ENCODE data around the gene SYCE1L.

Gene SYCE1L

DNA sequence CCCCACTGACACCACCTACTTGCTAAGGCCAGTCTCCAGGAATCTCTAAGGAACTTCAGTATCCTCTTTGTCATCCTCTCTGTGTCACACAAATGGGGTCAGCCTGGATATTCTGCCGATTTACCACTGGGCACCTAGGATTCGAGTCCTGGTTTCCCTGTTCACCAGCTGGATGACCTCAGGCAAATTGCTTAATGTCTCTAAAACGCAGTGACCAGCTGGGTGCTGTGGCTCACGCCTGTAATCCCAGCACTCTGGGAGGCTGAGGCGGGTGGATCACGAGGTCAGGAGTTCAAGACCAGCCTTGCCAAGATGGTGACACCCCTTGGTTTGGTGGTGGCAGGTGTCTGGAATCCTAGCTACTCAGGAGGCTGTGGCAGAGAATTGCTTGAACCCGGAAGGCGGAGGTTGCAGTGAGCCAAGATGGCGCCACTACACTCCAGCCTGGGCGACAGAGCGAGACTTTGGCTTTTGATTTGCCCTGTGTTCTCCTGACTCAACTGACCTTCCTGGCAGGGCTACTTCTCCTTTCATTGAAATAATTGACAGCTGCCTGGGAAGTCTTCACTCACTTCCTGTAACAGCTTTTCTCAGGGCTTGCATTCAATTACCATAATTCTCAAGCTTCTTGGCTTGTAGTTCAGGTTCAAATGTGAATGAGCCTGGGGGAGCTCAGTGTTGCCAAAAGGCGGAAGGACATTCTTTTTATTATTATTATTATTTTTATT lies 15.4 kb downstream of the SYCE1L start:
- Histone ChIP-seq H3K4me3 (no peak overlapping the region), H3K27ac (no peak overlapping the region)
- TF ChIP-seq, protein P1, sequence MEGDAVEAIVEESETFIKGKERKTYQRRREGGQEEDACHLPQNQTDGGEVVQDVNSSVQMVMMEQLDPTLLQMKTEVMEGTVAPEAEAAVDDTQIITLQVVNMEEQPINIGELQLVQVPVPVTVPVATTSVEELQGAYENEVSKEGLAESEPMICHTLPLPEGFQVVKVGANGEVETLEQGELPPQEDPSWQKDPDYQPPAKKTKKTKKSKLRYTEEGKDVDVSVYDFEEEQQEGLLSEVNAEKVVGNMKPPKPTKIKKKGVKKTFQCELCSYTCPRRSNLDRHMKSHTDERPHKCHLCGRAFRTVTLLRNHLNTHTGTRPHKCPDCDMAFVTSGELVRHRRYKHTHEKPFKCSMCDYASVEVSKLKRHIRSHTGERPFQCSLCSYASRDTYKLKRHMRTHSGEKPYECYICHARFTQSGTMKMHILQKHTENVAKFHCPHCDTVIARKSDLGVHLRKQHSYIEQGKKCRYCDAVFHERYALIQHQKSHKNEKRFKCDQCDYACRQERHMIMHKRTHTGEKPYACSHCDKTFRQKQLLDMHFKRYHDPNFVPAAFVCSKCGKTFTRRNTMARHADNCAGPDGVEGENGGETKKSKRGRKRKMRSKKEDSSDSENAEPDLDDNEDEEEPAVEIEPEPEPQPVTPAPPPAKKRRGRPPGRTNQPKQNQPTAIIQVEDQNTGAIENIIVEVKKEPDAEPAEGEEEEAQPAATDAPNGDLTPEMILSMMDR (IDR thresholded peaks at IDR 0.05), result no peak
- DNase-seq (ENCODE audit: low spot score), result no peak

DNA sequence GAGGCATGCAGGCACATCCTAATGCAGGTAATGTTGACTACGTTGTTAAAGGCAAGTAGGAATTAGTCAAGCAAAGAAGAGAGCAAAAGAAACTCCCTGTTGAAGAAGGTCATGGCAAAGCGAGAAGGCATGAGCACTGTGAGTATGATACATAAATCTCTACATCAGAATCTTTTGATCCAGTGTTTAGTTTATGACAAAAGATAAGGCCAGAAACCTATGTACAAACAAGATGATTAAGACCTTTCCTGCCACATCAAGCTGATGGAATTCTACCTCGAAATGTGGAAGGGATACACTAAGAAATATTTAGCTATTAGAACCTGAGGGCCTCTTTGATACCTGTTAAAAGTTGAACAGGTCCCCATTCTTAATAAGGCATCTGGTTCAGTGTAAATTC lies 20.2 kb downstream of the SYCE1L start:
- TF ChIP-seq, protein P1 (IDR thresholded peaks at IDR 0.05), result no peak

DNA sequence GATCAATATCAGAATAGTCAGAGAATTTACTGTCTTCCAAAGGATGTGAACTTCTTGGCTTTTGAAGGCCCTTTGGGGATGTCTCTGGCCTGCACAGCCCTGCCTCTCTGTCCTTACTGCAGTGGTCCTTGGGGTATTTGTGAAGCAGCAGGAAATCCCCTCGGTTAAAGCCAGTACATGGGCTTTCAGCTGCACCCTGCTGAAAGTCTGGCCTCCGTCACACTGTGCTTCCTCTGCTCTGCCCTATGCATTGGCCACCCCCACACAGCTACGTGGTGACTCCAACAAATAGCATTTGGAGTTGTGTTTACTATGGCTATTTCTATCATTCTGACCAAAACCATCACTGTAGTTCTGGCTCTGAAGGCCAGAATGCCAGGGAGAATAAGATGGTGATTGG lies 21.2 kb downstream of the SYCE1L start:
- DNase-seq (ENCODE audit: low spot score), result no peak
- Histone ChIP-seq H3K4me3 (no peak overlapping the region), H3K27ac (no peak overlapping the region)
- TF ChIP-seq, protein P1 (IDR thresholded peaks at IDR 0.05), result no peak

More for the DNA sequence above, 20.2 kb downstream of the SYCE1L start:
- Histone ChIP-seq H3K27ac (no peak overlapping the region), H3K4me3 (no peak overlapping the region)
- DNase-seq (ENCODE audit: low spot score), result no peak

DNA sequence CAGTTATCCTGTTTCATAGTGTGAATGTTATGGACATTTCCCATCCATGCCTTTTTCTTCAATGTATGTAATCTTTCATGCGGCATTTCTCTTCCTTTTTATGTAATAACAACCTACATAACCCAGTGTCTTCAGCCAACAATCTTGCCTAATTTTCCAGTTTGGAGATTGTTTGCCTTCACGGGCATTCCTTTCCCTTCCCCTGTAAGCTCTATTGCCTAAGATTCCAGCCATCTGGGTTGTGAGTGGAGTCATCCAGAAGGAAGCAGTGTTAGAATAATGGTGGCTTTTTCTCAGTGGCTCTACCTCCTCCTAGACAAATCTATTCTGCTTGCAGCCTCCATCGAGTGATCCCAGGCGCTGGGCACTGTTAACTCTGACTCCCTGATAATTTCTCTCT lies 22.3 kb downstream of the SYCE1L start:
- no peak for DNase-seq (ENCODE audit: low spot score)
- TF ChIP-seq, protein P1 (IDR thresholded peaks at IDR 0.05), result no peak

DNA sequence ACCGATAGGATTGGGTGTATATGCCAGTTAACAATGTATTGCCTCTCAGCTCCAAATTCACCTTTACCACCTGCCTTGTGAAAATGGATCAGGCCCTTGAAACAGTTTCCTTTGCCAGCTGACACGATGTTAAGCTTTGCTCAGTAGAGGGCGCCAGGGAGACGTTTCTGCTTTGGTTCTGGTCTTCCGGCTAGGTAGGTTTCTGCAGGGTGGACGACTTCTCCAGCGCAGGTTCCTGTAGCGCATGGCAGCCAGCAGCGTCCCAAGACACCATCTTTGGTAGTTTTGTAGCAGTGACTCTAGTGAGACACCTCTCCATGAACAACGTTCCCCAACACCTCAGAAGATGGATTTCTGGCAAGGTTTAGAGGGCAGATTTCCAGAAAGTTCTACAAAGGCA lies 24.0 kb downstream of the SYCE1L start:
- no peak for DNase-seq (ENCODE audit: low spot score)
- H3K4me3 ChIP-seq, result no peak overlapping the region
- H3K27ac ChIP-seq, result no peak overlapping the region
- TF ChIP-seq, protein P1 (IDR thresholded peaks at IDR 0.05), result no peak

More for the DNA sequence above, 22.3 kb downstream of the SYCE1L start:
- Histone ChIP-seq H3K27ac (no peak overlapping the region), H3K4me3 (no peak overlapping the region)

DNA sequence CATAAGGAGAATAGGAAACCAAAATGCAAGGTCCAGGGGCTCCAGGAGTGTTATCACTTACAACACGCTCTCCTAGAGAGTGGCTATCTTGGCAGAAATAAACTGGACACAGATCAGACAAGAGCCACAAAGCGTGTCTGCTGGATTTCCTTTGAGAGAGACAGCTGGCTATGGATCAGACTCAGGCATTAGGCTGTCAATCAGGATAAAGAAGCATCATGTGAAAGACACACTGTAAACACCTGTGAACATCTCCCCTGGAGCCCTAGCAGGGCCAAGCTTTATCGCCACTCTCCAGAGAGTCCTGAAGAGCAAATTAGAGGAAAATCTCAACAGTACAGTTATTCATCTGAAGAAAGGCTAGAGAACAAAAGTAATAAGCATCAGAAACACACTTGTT lies 26.0 kb downstream of the SYCE1L start:
- Histone ChIP-seq H3K4me3 (no peak overlapping the region), H3K27ac (no peak overlapping the region)
- TF ChIP-seq, protein P1 (IDR thresholded peaks at IDR 0.05), result no peak
- no peak for DNase-seq (ENCODE audit: low spot score)

DNA sequence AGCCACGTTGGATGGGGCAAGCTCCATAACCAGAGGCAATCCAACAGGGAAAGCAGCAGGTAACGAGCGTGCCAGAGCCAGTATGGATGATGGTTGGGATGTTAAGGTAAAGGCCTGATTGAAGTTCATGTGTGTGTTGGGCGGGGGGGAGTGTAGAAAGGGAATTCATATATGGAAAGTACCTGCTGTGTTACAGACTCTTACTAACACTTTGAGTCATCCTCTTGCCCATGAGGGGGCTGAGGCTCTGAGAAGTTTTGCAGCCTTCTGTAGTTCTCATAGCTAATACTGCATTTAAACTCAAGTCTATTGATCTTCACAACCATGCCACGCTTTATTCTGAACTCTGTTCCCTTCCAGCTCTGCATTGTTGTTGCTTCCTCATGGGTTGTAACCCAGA lies 28.5 kb downstream of the SYCE1L start:
- Histone ChIP-seq H3K27ac (no peak overlapping the region), H3K4me3 (no peak overlapping the region)
- TF ChIP-seq, protein P1 (IDR thresholded peaks at IDR 0.05), result no peak
- no peak for DNase-seq (ENCODE audit: low spot score)

Data from coronary artery (tissue), 2 donors.